Occipital lobe (tissue), 2 donors: Measurements from ENCODE around the gene SLC24A4. TPM values are rescaled to one million over a fixed set of nuclear protein-coding genes. Genes with fewer than 3 reads are reported as not detected.

Experiments used
- DNase-seq: peaks from one replicate; lab custom pipeline; 2025; lab: John Stamatoyannopoulos, UW
- total RNA-seq: library from RNA; depleted of rRNA; stranded (reverse); fragments of >200 nt; gene quantifications from one replicate; pipeline ENCODE4 v1.2.3, GENCODE V29; 2014

Gene SLC24A4
- total RNA-seq, 1 donor from 2014 or later, result 0.31 TPM

- DNase-seq, result no peak
Observed at GRCh38 chr14:92458136-92459029, 135.4 kb downstream of the SLC24A4 start.

GRCh38 chr14:92459030-92459949 lies 136.3 kb downstream of the SLC24A4 start:
- no peak for DNase-seq

- DNase-seq, result no peak
Observed at GRCh38 chr14:92459950-92460421, 137.0 kb downstream of the SLC24A4 start.

- DNase-seq, result no peak
Observed at GRCh38 chr14:92460541-92460915, 137.6 kb downstream of the SLC24A4 start.

- no peak for DNase-seq
Observed at GRCh38 chr14:92460916-92461579, 138.1 kb downstream of the SLC24A4 start.

- DNase-seq, result no peak
Observed at GRCh38 chr14:92461891-92462290, 138.9 kb downstream of the SLC24A4 start.

GRCh38 chr14:92462568-92462967 lies 139.6 kb downstream of the SLC24A4 start:
- no peak for DNase-seq

GRCh38 chr14:92463141-92463540 lies 140.2 kb downstream of the SLC24A4 start:
- no peak for DNase-seq

GRCh38 chr14:92464156-92464555 lies 141.2 kb downstream of the SLC24A4 start:
- no peak for DNase-seq

GRCh38 chr14:92464716-92465115 lies 141.8 kb downstream of the SLC24A4 start:
- no peak for DNase-seq

GRCh38 chr14:92465353-92466055 lies 142.5 kb downstream of the SLC24A4 start:
- no peak for DNase-seq

- no peak for DNase-seq
Observed at GRCh38 chr14:92466059-92466458, 143.1 kb downstream of the SLC24A4 start.

- no peak for DNase-seq
Observed at GRCh38 chr14:92469515-92469914, 146.6 kb downstream of the SLC24A4 start.

- no peak for DNase-seq
Observed at GRCh38 chr14:92470215-92470614, 147.2 kb downstream of the SLC24A4 start.

GRCh38 chr14:92470811-92471210 lies 147.8 kb downstream of the SLC24A4 start:
- no peak for DNase-seq

- no peak for DNase-seq
Observed at GRCh38 chr14:92471919-92472318, 149.0 kb downstream of the SLC24A4 start.

- no peak for DNase-seq
Observed at GRCh38 chr14:92472860-92473259, 149.9 kb downstream of the SLC24A4 start.

- DNase-seq, result no peak
Observed at GRCh38 chr14:92473261-92473968, 150.4 kb downstream of the SLC24A4 start.

GRCh38 chr14:92473969-92474535 lies 151.1 kb downstream of the SLC24A4 start:
- DNase-seq, result no peak

- no peak for DNase-seq
Observed at GRCh38 chr14:92475037-92475436, 152.1 kb downstream of the SLC24A4 start.
